ENCODE results near the gene COX6B2.

GRCh38 chr19:55299991-55300390 is 54.5 kb downstream of the COX6B2 start:
- TF ChIP-seq ISL1 (CRISPR knock-in tag; IDR thresholded peaks at IDR 0.05) (no peak), CSDC2 (CRISPR knock-in tag; IDR thresholded peaks at IDR 0.05) (no peak), ZFP30 (CRISPR knock-in tag; IDR thresholded peaks at IDR 0.05) (no peak)
- TF ChIP-seq, protein P1, sequence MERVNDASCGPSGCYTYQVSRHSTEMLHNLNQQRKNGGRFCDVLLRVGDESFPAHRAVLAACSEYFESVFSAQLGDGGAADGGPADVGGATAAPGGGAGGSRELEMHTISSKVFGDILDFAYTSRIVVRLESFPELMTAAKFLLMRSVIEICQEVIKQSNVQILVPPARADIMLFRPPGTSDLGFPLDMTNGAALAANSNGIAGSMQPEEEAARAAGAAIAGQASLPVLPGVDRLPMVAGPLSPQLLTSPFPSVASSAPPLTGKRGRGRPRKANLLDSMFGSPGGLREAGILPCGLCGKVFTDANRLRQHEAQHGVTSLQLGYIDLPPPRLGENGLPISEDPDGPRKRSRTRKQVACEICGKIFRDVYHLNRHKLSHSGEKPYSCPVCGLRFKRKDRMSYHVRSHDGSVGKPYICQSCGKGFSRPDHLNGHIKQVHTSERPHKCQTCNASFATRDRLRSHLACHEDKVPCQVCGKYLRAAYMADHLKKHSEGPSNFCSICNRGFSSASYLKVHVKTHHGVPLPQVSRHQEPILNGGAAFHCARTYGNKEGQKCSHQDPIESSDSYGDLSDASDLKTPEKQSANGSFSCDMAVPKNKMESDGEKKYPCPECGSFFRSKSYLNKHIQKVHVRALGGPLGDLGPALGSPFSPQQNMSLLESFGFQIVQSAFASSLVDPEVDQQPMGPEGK (CRISPR knock-in tag; IDR thresholded peaks at IDR 0.05; ENCODE audit: borderline replicate concordance), result no peak
- TF ChIP-seq, protein P2, sequence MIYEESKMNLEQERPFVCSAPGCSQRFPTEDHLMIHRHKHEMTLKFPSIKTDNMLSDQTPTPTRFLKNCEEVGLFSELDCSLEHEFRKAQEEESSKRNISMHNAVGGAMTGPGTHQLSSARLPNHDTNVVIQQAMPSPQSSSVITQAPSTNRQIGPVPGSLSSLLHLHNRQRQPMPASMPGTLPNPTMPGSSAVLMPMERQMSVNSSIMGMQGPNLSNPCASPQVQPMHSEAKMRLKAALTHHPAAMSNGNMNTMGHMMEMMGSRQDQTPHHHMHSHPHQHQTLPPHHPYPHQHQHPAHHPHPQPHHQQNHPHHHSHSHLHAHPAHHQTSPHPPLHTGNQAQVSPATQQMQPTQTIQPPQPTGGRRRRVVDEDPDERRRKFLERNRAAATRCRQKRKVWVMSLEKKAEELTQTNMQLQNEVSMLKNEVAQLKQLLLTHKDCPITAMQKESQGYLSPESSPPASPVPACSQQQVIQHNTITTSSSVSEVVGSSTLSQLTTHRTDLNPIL (CRISPR knock-in tag; IDR thresholded peaks at IDR 0.05; ENCODE audit: low read depth), result no peak

Data from SK-N-SH treated with all-trans-retinoic acid at 6 μM for 48 hours (cell line).